OCI-LY1 (cell line): Measurements from ENCODE around the gene PRF1.

Experiments
- H2AFZ ChIP-seq: fragments of 200-600 bp; sonication (generic), shearing (Covaris generic); 2 replicates; pipeline ENCODE4 v1.6.0; 2014; ENCODE audit warnings: antibody characterized with exemption, mild to moderate bottlenecking, low read length
- H3F3A ChIP-seq: fragments of 200-600 bp; sonication (generic), shearing (Covaris generic); 2 replicates; pipeline ENCODE4 v1.6.0; 2014; ENCODE audit warnings: mild to moderate bottlenecking, antibody characterized with exemption, low read length, moderate library complexity; ENCODE audit not compliant: insufficient read depth
- H3K27ac ChIP-seq: fragments of 200-600 bp; sonication (generic); 2 replicates; pipeline ENCODE4 v1.5.1; 2014; ENCODE audit warnings: low read length, mixed run types, mild to moderate bottlenecking, low read depth; ENCODE audit not compliant: poor library complexity, severe bottlenecking
- H3K27me3 ChIP-seq: fragments of 200-600 bp; sonication (generic); 2 replicates; pipeline ENCODE4 v1.6.0; 2014; ENCODE audit warnings: antibody characterized with exemption, mild to moderate bottlenecking, low read length, moderate library complexity; ENCODE audit not compliant: insufficient read depth
- H3K36me3 ChIP-seq: fragments of 200-600 bp; sonication (generic); 2 replicates; pipeline ENCODE4 v1.6.1; 2014; ENCODE audit warnings: mild to moderate bottlenecking, antibody characterized with exemption, low read length, moderate library complexity, mixed read lengths; ENCODE audit not compliant: insufficient read depth
- H3K4me1 ChIP-seq: fragments of 200-600 bp; sonication (generic); 2 replicates; pipeline ENCODE4 v1.5.1; 2014; ENCODE audit warnings: mild to moderate bottlenecking, low read length, moderate library complexity; ENCODE audit not compliant: insufficient read depth, severe bottlenecking
- H3K4me2 ChIP-seq: fragments of 200-600 bp; sonication (generic), shearing (Covaris generic); 2 replicates; pipeline ENCODE4 v1.6.1; 2014; ENCODE audit warnings: low read length
- H3K4me3 ChIP-seq: fragments of 200-600 bp; sonication (generic); 2 replicates; pipeline ENCODE4 v1.5.1; 2014; ENCODE audit warnings: low read length, low read depth, mild to moderate bottlenecking, mixed read lengths; ENCODE audit not compliant: poor library complexity, severe bottlenecking
- H3K79me2 ChIP-seq: fragments of 200-600 bp; shearing (Covaris generic); 2 replicates; pipeline ENCODE4 v1.6.1; 2016; ENCODE audit warnings: mixed run types, low read length, mixed read lengths; ENCODE audit not compliant: insufficient read depth
- H3K9ac ChIP-seq: fragments of 200-600 bp; sonication (generic), shearing (Covaris generic); 2 replicates; pipeline ENCODE4 v1.6.1; 2014; ENCODE audit warnings: mild to moderate bottlenecking, low read length, mixed read lengths
- H3K9me2 ChIP-seq: fragments of 200-600 bp; sonication (generic), shearing (Covaris generic); 2 replicates; pipeline ENCODE4 v1.6.1; 2014; ENCODE audit warnings: low read depth, mild to moderate bottlenecking, low read length, mixed read lengths
- H3K9me3 ChIP-seq: fragments of 200-600 bp; shearing (Covaris generic); 2 replicates; pipeline ENCODE4 v1.6.1; 2014; ENCODE audit warnings: low read length, mixed read lengths
- H4K20me1 ChIP-seq: fragments of 200-600 bp; sonication (generic), shearing (Covaris generic); 2 replicates; pipeline ENCODE4 v1.6.0; 2016; ENCODE audit warnings: mild to moderate bottlenecking, low read length; ENCODE audit not compliant: insufficient read depth
- CTCF ChIP-seq: fragments of 200-600 bp; sonication (generic), shearing (Covaris generic); IDR thresholded peaks from 2 replicates; pipeline ENCODE4 v1.5.1; 2017; ENCODE audit warnings: mild to moderate bottlenecking, antibody characterized with exemption, low read length, moderate library complexity, mixed read lengths
- EZH2 ChIP-seq: fragments of 200-600 bp; sonication (generic), shearing (Covaris generic); IDR thresholded peaks from 2 replicates; pipeline ENCODE4 v1.8.0; 2017; ENCODE audit warnings: borderline replicate concordance, mixed run types, mild to moderate bottlenecking, antibody characterized with exemption, low read length, moderate library complexity, mixed read lengths

PRF1 gene

GRCh38 chr10:70650104-70650503 is 47.6 kb upstream of the PRF1 start:
- TF ChIP-seq CTCF: no peak
- TF ChIP-seq EZH2: no peak
- Histone ChIP-seq H2AFZ (no peak overlapping the region), H3K9me2 (no peaks in the 10 kb centered on the region), H3F3A (no peaks in the 10 kb centered on the region), H4K20me1 (no peaks in the 10 kb centered on the region), H3K36me3 (no peaks in the 10 kb centered on the region; the same call in 1 of the 2 replicates), H3K27me3 (peaks cover 9% of the 10 kb centered on the region; the same call in 1 of the 2 replicates), H3K4me2 (no peak overlapping the region), H3K79me2 (no peaks in the 10 kb centered on the region), H3K27ac (no peak overlapping the region), H3K9ac (no peak overlapping the region), H3K4me1 (no peaks in the 10 kb centered on the region), H3K4me3 (no peak overlapping the region), H3K9me3 (peaks cover 29% of the 10 kb centered on the region)

- no peak overlapping the region for H2AFZ ChIP-seq
- H3K4me1 ChIP-seq: no peaks in the 10 kb centered on the region
- TF ChIP-seq CTCF: no peak
- no peak for TF ChIP-seq EZH2
- H3K4me2 ChIP-seq: no peak overlapping the region
- H3K9me2 ChIP-seq: no peaks in the 10 kb centered on the region
- H3F3A ChIP-seq: no peaks in the 10 kb centered on the region
- H3K9me3 ChIP-seq: peaks cover 29% of the 10 kb centered on the region
- H3K27me3 ChIP-seq: peaks cover 9% of the 10 kb centered on the region; the same call in 1 of the 2 replicates
- H3K79me2 ChIP-seq: no peaks in the 10 kb centered on the region
- no peak overlapping the region for H3K4me3 ChIP-seq
- H3K9ac ChIP-seq: no peak overlapping the region
- H4K20me1 ChIP-seq: no peaks in the 10 kb centered on the region
- no peak overlapping the region for H3K27ac ChIP-seq
- H3K36me3 ChIP-seq: no peaks in the 10 kb centered on the region; the same call in 1 of the 2 replicates
These were observed 47.0 kb upstream of the PRF1 start for GRCh38 chr10:70649526-70649925.

GRCh38 chr10:70648427-70648826 is 45.9 kb upstream of the PRF1 start:
- no peaks in the 10 kb centered on the region for H3K9me2 ChIP-seq
- no peak overlapping the region for H3K4me3 ChIP-seq
- no peaks in the 10 kb centered on the region for H3F3A ChIP-seq
- H3K36me3 ChIP-seq: no peaks in the 10 kb centered on the region; the same call in 1 of the 2 replicates
- H3K9me3 ChIP-seq: peaks cover 27% of the 10 kb centered on the region
- peaks cover 7% of the 10 kb centered on the region; the same call in 1 of the 2 replicates for H3K27me3 ChIP-seq
- no peak overlapping the region for H2AFZ ChIP-seq
- H3K27ac ChIP-seq: no peak overlapping the region
- H4K20me1 ChIP-seq: no peaks in the 10 kb centered on the region
- H3K4me2 ChIP-seq: no peak overlapping the region
- H3K9ac ChIP-seq: no peak overlapping the region
- H3K4me1 ChIP-seq: no peaks in the 10 kb centered on the region
- no peaks in the 10 kb centered on the region for H3K79me2 ChIP-seq
- no peak for TF ChIP-seq EZH2
- TF ChIP-seq CTCF: no peak
